H1 (cell line): ENCODE results near the gene PLPP7. TPM values are rescaled to one million over a fixed set of nuclear protein-coding genes. Genes with fewer than 3 reads are reported as not detected.
A peak's percentile ranks its signal among the peaks of the same experiment; 100 is the strongest.

Experiments used
- CTCF ChIA-PET: fragments of 300-600 bp; sonication (Branson Sonifier 250); formaldehyde crosslinking; loops from one replicate; lab custom pipeline; 2021; ENCODE audit not compliant: partially characterized antibody; lab: Charles Lee
- POLR2A ChIA-PET: fragments of 300-600 bp; sonication (Branson Sonifier 250); formaldehyde crosslinking; loops from one replicate; lab custom pipeline; 2021; ENCODE audit warnings: inconsistent platforms; ENCODE audit not compliant: partially characterized antibody; lab: Charles Lee
- DNase-seq, 2 experiments: peaks; one replicate each; pipeline versions ENCODE4 v3.0.0 to v3.0.0-alpha.2; 2010 to 2022; ENCODE audit warnings: low spot score in 2 of 2, low read depth in 1 of 2, mixed read lengths in 1 of 2
- FAIRE-seq: peaks from 2 replicates; lab custom pipeline; 2011; peaks lifted over from hg19 to GRCh38; lab: Jason Lieb, UNC
- H2AFZ ChIP-seq: 2 replicates; pipeline ENCODE4 v1.8.1; 2012; ENCODE audit warnings: low read length, inconsistent platforms
- H2AK5ac ChIP-seq: 2 replicates; pipeline ENCODE4 v1.6.1; 2013; ENCODE audit warnings: low read depth, low read length
- H2BK120ac ChIP-seq: replicated peaks from 2 replicates; pipeline ENCODE3; 2013; ENCODE audit warnings: low read depth, low read length, inconsistent platforms
- H2BK12ac ChIP-seq: 2 replicates; pipeline ENCODE4 v1.6.1; 2013; ENCODE audit warnings: low read depth, low read length
- H2BK15ac ChIP-seq: 2 replicates; pipeline ENCODE4 v1.6.1; 2013; ENCODE audit warnings: low read length
- H2BK20ac ChIP-seq: 2 replicates; pipeline ENCODE4 v1.6.1; 2013; ENCODE audit warnings: low read length
- H2BK5ac ChIP-seq: 2 replicates; pipeline ENCODE4 v1.6.1; 2013; ENCODE audit warnings: low read depth, low read length
- H3K14ac ChIP-seq: 2 replicates; pipeline ENCODE4 v1.6.1; 2013; ENCODE audit warnings: inconsistent platforms; ENCODE audit not compliant: insufficient read length
- H3K18ac ChIP-seq: 2 replicates; pipeline ENCODE4 v1.6.1; 2013; ENCODE audit warnings: low read length; ENCODE audit errors: extremely low read depth
- H3K23ac ChIP-seq: 2 replicates; pipeline ENCODE4 v1.6.1; 2013; ENCODE audit warnings: inconsistent platforms; ENCODE audit not compliant: insufficient read length
- H3K23me2 ChIP-seq: 2 replicates; pipeline ENCODE4 v1.6.1; 2013; ENCODE audit warnings: low read depth, low read length
- H3K27ac ChIP-seq: 2 replicates; pipeline ENCODE4 v1.6.1; 2011; ENCODE audit warnings: low read depth, low read length, inconsistent platforms
- H3K27me3 ChIP-seq, 4 experiments: replicated peaks in 1 of 4; 1 replicate in 1 of 4; 2 replicates in 3 of 4; pipeline versions ENCODE4 v1.6.1 to v1.8.1; 2011 to 2013; ENCODE audit warnings: low read length in 3 of 4, mild to moderate bottlenecking in 3 of 4, inconsistent platforms in 2 of 4, mixed read lengths in 2 of 4, moderate library complexity in 1 of 4; ENCODE audit not compliant: control insufficient read depth in 3 of 4, insufficient read depth in 3 of 4; ENCODE audit errors: extremely low read depth in 1 of 4
- H3K36me3 ChIP-seq, 4 experiments: 2 replicates each; pipeline versions ENCODE4 v1.6.1 to v1.8.1; 2011 to 2013; ENCODE audit warnings: mild to moderate bottlenecking in 4 of 4, low read length in 3 of 4, moderate library complexity in 2 of 4, control low read depth in 1 of 4, inconsistent platforms in 1 of 4; ENCODE audit not compliant: insufficient read depth in 4 of 4, control insufficient read depth in 2 of 4
- H3K4ac ChIP-seq: replicated peaks from 2 replicates; pipeline ENCODE3; 2013; ENCODE audit warnings: low read length, low read depth, mixed read lengths, inconsistent platforms; ENCODE audit not compliant: insufficient read length
- H3K4me1 ChIP-seq, 4 experiments: replicated peaks in 1 of 4; 1 replicate in 1 of 4; 2 replicates in 3 of 4; pipeline versions ENCODE4 v1.6.1 to v1.8.1; 2011 to 2013; ENCODE audit warnings: low read length in 3 of 4, inconsistent platforms in 2 of 4, mixed read lengths in 1 of 4; ENCODE audit not compliant: insufficient read depth in 4 of 4, control insufficient read depth in 3 of 4
- H3K4me2 ChIP-seq, 2 experiments: 2 replicates each; pipeline versions ENCODE4 v1.6.1 to v1.8.1; 2011 to 2013; ENCODE audit warnings: low read depth in 2 of 2, low read length in 2 of 2, control low read depth in 1 of 2, inconsistent platforms in 1 of 2, mild to moderate bottlenecking in 1 of 2; ENCODE audit not compliant: insufficient read depth in 1 of 2
- H3K4me3 ChIP-seq, 4 experiments: fragments of 200-600, 300-600 bp in 1 of 4; sonication (generic), shearing (Covaris generic), sonication (Bioruptor Twin) in 1 of 4; 2 replicates each; pipeline versions ENCODE4 v1.5.1 to v1.8.1; 2011 to 2016; ENCODE audit warnings: low read length in 4 of 4, low read depth in 3 of 4, control low read depth in 2 of 4, inconsistent platforms in 2 of 4, mild to moderate bottlenecking in 2 of 4, mixed read lengths in 1 of 4, moderate library complexity in 1 of 4; ENCODE audit not compliant: insufficient read depth in 2 of 4; ENCODE audit errors: extremely low read depth in 1 of 4
- H3K56ac ChIP-seq: replicated peaks from 2 replicates; pipeline ENCODE3; 2013; ENCODE audit warnings: low read depth, mild to moderate bottlenecking, mixed read lengths, low read length, inconsistent platforms; ENCODE audit not compliant: insufficient read length
- H3K79me1 ChIP-seq: 2 replicates; pipeline ENCODE4 v1.6.1; 2013; ENCODE audit warnings: low read depth, low read length, control low read depth
- H3K79me2 ChIP-seq, 2 experiments: 2 replicates each; pipeline versions ENCODE4 v1.6.1 to v1.8.1; 2012 to 2013; ENCODE audit warnings: low read length in 2 of 2, mild to moderate bottlenecking in 2 of 2, inconsistent platforms in 1 of 2; ENCODE audit not compliant: insufficient read depth in 2 of 2, control insufficient read depth in 1 of 2
- H3K9ac ChIP-seq, 4 experiments: replicated peaks in 1 of 4; 1 replicate in 1 of 4; 2 replicates in 3 of 4; pipeline versions ENCODE4 v1.6.1 to v1.8.1; 2011 to 2013; ENCODE audit warnings: low read depth in 3 of 4, low read length in 3 of 4, control low read depth in 2 of 4, mild to moderate bottlenecking in 2 of 4, moderate library complexity in 2 of 4, inconsistent platforms in 1 of 4; ENCODE audit errors: extremely low read depth in 1 of 4
- H3K9me3 ChIP-seq, 2 experiments: 2 replicates each; pipeline versions ENCODE4 v1.6.1 to v1.8.1; 2012 to 2013; ENCODE audit warnings: mild to moderate bottlenecking in 2 of 2, moderate library complexity in 2 of 2, control low read depth in 1 of 2, inconsistent platforms in 1 of 2, low read depth in 1 of 2, low read length in 1 of 2, mixed read lengths in 1 of 2; ENCODE audit not compliant: insufficient read depth in 2 of 2
- H4K20me1 ChIP-seq, 2 experiments: replicated peaks in 1 of 2; 2 replicates each; pipeline versions ENCODE3 to v1.8.1; 2011 to 2013; ENCODE audit warnings: inconsistent platforms in 2 of 2, low read length in 2 of 2, mild to moderate bottlenecking in 1 of 2; ENCODE audit not compliant: insufficient read depth in 2 of 2, control insufficient read depth in 1 of 2
- H4K5ac ChIP-seq: 2 replicates; pipeline ENCODE4 v1.6.1; 2013; ENCODE audit warnings: low read length, low read depth, mixed read lengths, inconsistent platforms; ENCODE audit not compliant: insufficient read length
- H4K8ac ChIP-seq: 2 replicates; pipeline ENCODE4 v1.8.0; 2013; ENCODE audit warnings: mild to moderate bottlenecking, moderate library complexity, low read length, inconsistent platforms; ENCODE audit not compliant: insufficient read depth; ENCODE audit errors: extremely low read depth
- H4K91ac ChIP-seq: replicated peaks from 2 replicates; pipeline ENCODE3; 2013; ENCODE audit warnings: low read length, mixed read lengths, inconsistent platforms; ENCODE audit not compliant: insufficient read length
- ASH2L ChIP-seq: fragments of 200-600, 300-600 bp; sonication (generic); IDR thresholded peaks from one replicate; pipeline ENCODE4 v1.7.1; 2017; ENCODE audit warnings: low read length
- ATF2 ChIP-seq: IDR thresholded peaks from 2 replicates; pipeline ENCODE4 v1.6.1; 2012; ENCODE audit warnings: low read length, inconsistent platforms
- CBX8 ChIP-seq: fragments of 300-800, 300-1000 bp; sonication (generic); IDR thresholded peaks from 2 replicates; pipeline ENCODE4 v1.7.1; 2016; ENCODE audit warnings: low read depth, low read length, borderline replicate concordance
- CEBPB ChIP-seq: IDR thresholded peaks from 2 replicates; pipeline ENCODE4 v1.6.1; 2012; ENCODE audit warnings: low read depth, low read length
- FOSL1 ChIP-seq: IDR thresholded peaks from 2 replicates; pipeline ENCODE4 v1.6.1; 2011; ENCODE audit warnings: mild to moderate bottlenecking, low read depth, low read length, moderate library complexity; ENCODE audit not compliant: insufficient read depth
- HDAC6 ChIP-seq: IDR thresholded peaks from one replicate; pipeline ENCODE4 v1.7.1; 2012; ENCODE audit warnings: low read depth, mild to moderate bottlenecking, inconsistent platforms, low read length, moderate library complexity
- KDM1A ChIP-seq: fragments of 200-600, 300-600 bp; sonication (generic); IDR thresholded peaks from 2 replicates; pipeline ENCODE4 v1.7.1; 2016; ENCODE audit warnings: mild to moderate bottlenecking, low read length, borderline replicate concordance
- RAD21 ChIP-seq, 2 experiments: IDR thresholded peaks in 1 of 2; conservative IDR thresholded peaks in 1 of 2; 2 replicates each; pipeline ENCODE4 v1.6.1; 2011; ENCODE audit warnings: low read depth in 2 of 2, low read length in 2 of 2, improper control_type of control experiment in 1 of 2, inconsistent platforms in 1 of 2, mild to moderate bottlenecking in 1 of 2, moderate library complexity in 1 of 2
- RXRA ChIP-seq: IDR thresholded peaks from 2 replicates; pipeline ENCODE4 v1.6.1; 2011; ENCODE audit warnings: low read depth, mild to moderate bottlenecking, low read length, moderate library complexity; ENCODE audit not compliant: insufficient read depth
- SIRT6 ChIP-seq: IDR thresholded peaks from one replicate; pipeline ENCODE4 v1.7.1; 2012; ENCODE audit warnings: low read length, inconsistent platforms
- SUZ12 ChIP-seq: fragments of 200-600 bp; sonication (generic); IDR thresholded peaks from 2 replicates; pipeline ENCODE4 v1.6.1; 2012; ENCODE audit warnings: mild to moderate bottlenecking, inconsistent platforms, low read length, moderate library complexity, mixed read lengths
- WGBS, 2 experiments: shearing (Covaris generic) in 1 of 2; methylation state at CpG; one replicate each; pipeline versions ENCODE4 v1.1.6 to v1.1.7; 2013 to 2015; ENCODE audit warnings: low lambda C conversion rate in 2 of 2, mixed read lengths in 2 of 2, inconsistent platforms in 1 of 2, low coverage in 1 of 2, missing lambda C conversion rate in 1 of 2; ENCODE audit not compliant: insufficient replicate concordance in 2 of 2, insufficient coverage in 1 of 2, insufficient read length in 1 of 2; ENCODE audit errors: extremely low coverage in 1 of 2, missing lambda C conversion rate in 1 of 2; 5-methylcytosine and 5-hydroxymethylcytosine counted together
- polyA plus RNA-seq, 7 experiments: library from polyadenylated mRNA; depleted of rRNA in 3 of 7; stranded (reverse) in 5 of 7; unstranded in 2 of 7; fragments of >200 nt in 5 of 7; fragments of 200-250 nt in 2 of 7; gene quantifications; 1 replicate in 5 of 7; 2 replicates in 1 of 7; 4 replicates in 1 of 7; pipeline versions ENCODE4 v1.2.1 to v1.2.3, GENCODE V29; 2011 to 2013; ENCODE audit warnings: missing spikeins in 2 of 7, mixed read lengths in 2 of 7
- total RNA-seq: library from RNA; stranded (reverse); fragmentation: NEBNext Ultra II Directional; extraction: Animal tissue kit (Norgen Biotek cat#: 25700); gene quantifications from 2 replicates; pipeline ENCODE4 v1.2.1, GENCODE V29; 2021

Gene PLPP7
- total and polyA plus RNA-seq, 2 of the 8 experiments (the other 6 are each of a cell fraction or from before 2014, with no cell fraction given): 3.4 to 3.9 TPM

GRCh38 chr9:131282175-131282574 lies 7.3 kb upstream of the PLPP7 start:
- Histone ChIP-seq H3K9me3 (no peaks in the 10 kb centered on the region), H3K23me2 (peaks cover 7% of the 10 kb centered on the region), H3K4me3 (peak overlapping the region in 2 of 4 experiments; percentile 33 to 75; a peak in 3 of 8 replicates), H3K79me1 (no peaks in the 10 kb centered on the region), H3K36me3 (no peaks in the 10 kb centered on the region), H3K18ac (no peak overlapping the region; the same call in 1 of the 2 replicates), H3K27ac (no peak overlapping the region), H2AFZ (no peak overlapping the region), H4K20me1 (peaks cover 0 to 3% of the 10 kb centered on the region in 2 experiments), H3K9ac (0 out of 7 replicates have a peak overlapping the region, but pooled peaks of 1 of the 4 experiments have one; percentile 33), H2BK20ac (no peak overlapping the region), H4K91ac (peak overlapping the region; percentile 58), H2BK12ac (peak overlapping the region; percentile 86; the same call in 1 of the 2 replicates), H3K4me1 (peaks cover 0 to 18% (median 6%) of the 10 kb centered on the region in 4 experiments; a peak in 5 of 7 replicates), H3K27me3 (peaks cover 0 to 18% (median 11%) of the 10 kb centered on the region in 4 experiments; a peak in 6 of 7 replicates), H3K23ac (no peak overlapping the region), H4K8ac (no peak overlapping the region; the same call in 1 of the 2 replicates), H2BK120ac (peak overlapping the region; percentile 48), H3K4me2 (peak overlapping the region; percentile 43 to 62; a peak in 3 of 4 replicates), H2BK15ac (peak overlapping the region; percentile 98), H2AK5ac (peak overlapping the region; percentile 88), H4K5ac (no peak overlapping the region), H3K4ac (peak overlapping the region; percentile 74), H2BK5ac (no peak overlapping the region), H3K14ac (no peak overlapping the region), H3K56ac (no peak overlapping the region), H3K79me2 (no peaks in the 10 kb centered on the region)
- POLR2A ChIA-PET: interaction anchor here (1.6 kb wide), 1 partner anchor 49 kb away, joined by 3 read pairs; no protein-coding TSS in a partner anchor
- 75 to 100% methylated on average over 1 to 4 of the region's 4 CpGs for WGBS, 2 experiments
- FAIRE-seq (no peak), DNase-seq (no peak)
- CTCF ChIA-PET: interaction anchor here (1.2 kb wide), 1 partner anchor 10 kb away, joined by 3 read pairs; no protein-coding TSS in a partner anchor
- TF ChIP-seq FOSL1 (no peak), RXRA (no peak), ASH2L (no peak), CEBPB (no peak), SIRT6 (no peak), HDAC6 (no peak), KDM1A (no peak), CBX8 (no peak), SUZ12 (no peak; the same call in 1 of the 2 replicates), ATF2 (no peak), RAD21 (IDR thresholded peaks at IDR 0.05 in 1 of 2, conservative IDR thresholded peaks at IDR 0.05 in 1 of 2; ENCODE audit: low read depth in 2 of 2, low read length in 2 of 2) (no peak)
